Trophoblast cell (in vitro differentiated cells and primary cell): Measurements from ENCODE around the gene XIRP1.
A peak's percentile ranks its signal among the peaks of the same experiment; 100 is the strongest.

ENCODE experiments used
- DNase-seq, 2 donors: peaks; one replicate each; pipeline ENCODE4 v3.0.0-alpha.2; 2016
- H2AFZ ChIP-seq: 2 replicates; pipeline ENCODE4 v1.6.1; 2013; ENCODE audit warnings: low read length, moderate library complexity, mild to moderate bottlenecking; ENCODE audit not compliant: insufficient read depth, poor library complexity
- H2AK5ac ChIP-seq: 2 replicates; pipeline ENCODE4 v1.6.1; 2013; ENCODE audit warnings: mild to moderate bottlenecking, low read length
- H2BK120ac ChIP-seq: 2 replicates; pipeline ENCODE4 v1.6.1; 2013; ENCODE audit warnings: low read length, mild to moderate bottlenecking, moderate library complexity; ENCODE audit not compliant: insufficient read depth, poor library complexity
- H2BK12ac ChIP-seq: 2 replicates; pipeline ENCODE4 v1.6.1; 2013; ENCODE audit warnings: mild to moderate bottlenecking, low read length, moderate library complexity
- H2BK5ac ChIP-seq: 2 replicates; pipeline ENCODE4 v1.6.1; 2013; ENCODE audit warnings: low read length, low read depth, moderate library complexity, mild to moderate bottlenecking; ENCODE audit not compliant: poor library complexity
- H3K14ac ChIP-seq: 2 replicates; pipeline ENCODE4 v1.6.1; 2013; ENCODE audit warnings: mild to moderate bottlenecking, low read length
- H3K18ac ChIP-seq: 2 replicates; pipeline ENCODE4 v1.6.1; 2013; ENCODE audit warnings: mild to moderate bottlenecking, low read length
- H3K23ac ChIP-seq: 2 replicates; pipeline ENCODE4 v1.6.1; 2013; ENCODE audit warnings: low read length
- H3K27ac ChIP-seq: 2 replicates; pipeline ENCODE4 v1.5.1; 2013; ENCODE audit warnings: low read depth, mild to moderate bottlenecking, inconsistent platforms, low read length, moderate library complexity
- H3K27me3 ChIP-seq: 2 replicates; pipeline ENCODE4 v1.6.1; 2013; ENCODE audit warnings: inconsistent platforms, mild to moderate bottlenecking, low read length, moderate library complexity; ENCODE audit not compliant: insufficient read depth
- H3K36me3 ChIP-seq, 2 experiments: 1 replicate in 1 of 2; 2 replicates in 1 of 2; pipeline ENCODE4 v1.6.1; 2013; ENCODE audit warnings: low read length in 2 of 2, mild to moderate bottlenecking in 2 of 2, moderate library complexity in 1 of 2; ENCODE audit not compliant: insufficient read depth in 2 of 2, control insufficient read depth in 1 of 2
- H3K4ac ChIP-seq: 2 replicates; pipeline ENCODE4 v1.6.1; 2013; ENCODE audit warnings: low read depth, mild to moderate bottlenecking, low read length, moderate library complexity
- H3K4me1 ChIP-seq, 2 experiments: 1 replicate in 1 of 2; 2 replicates in 1 of 2; pipeline ENCODE4 v1.6.1; 2013; ENCODE audit warnings: low read length in 2 of 2, mild to moderate bottlenecking in 2 of 2, moderate library complexity in 1 of 2; ENCODE audit not compliant: insufficient read depth in 2 of 2, control insufficient read depth in 1 of 2
- H3K4me2 ChIP-seq: 2 replicates; pipeline ENCODE4 v1.6.1; 2013; ENCODE audit warnings: inconsistent platforms, mild to moderate bottlenecking, low read length, moderate library complexity
- H3K4me3 ChIP-seq: 2 replicates; pipeline ENCODE4 v1.5.1; 2013; ENCODE audit warnings: mild to moderate bottlenecking, low read depth, low read length, inconsistent platforms
- H3K79me1 ChIP-seq: one replicate; pipeline ENCODE4 v1.6.1; 2013; ENCODE audit warnings: low read length
- H3K79me2 ChIP-seq: 2 replicates; pipeline ENCODE4 v1.6.1; 2013; ENCODE audit warnings: low read length, mild to moderate bottlenecking; ENCODE audit not compliant: control insufficient read depth, insufficient read depth, poor library complexity
- H3K9ac ChIP-seq: 2 replicates; pipeline ENCODE4 v1.6.1; 2013; ENCODE audit warnings: mild to moderate bottlenecking, low read length
- H3K9me3 ChIP-seq: 2 replicates; pipeline ENCODE4 v1.6.1; 2013; ENCODE audit warnings: low read depth, mild to moderate bottlenecking, control low read depth, inconsistent platforms, low read length; ENCODE audit not compliant: insufficient read depth
- H4K12ac ChIP-seq: 2 replicates; pipeline ENCODE4 v1.6.1; 2013; ENCODE audit warnings: low read depth, mild to moderate bottlenecking, low read length, moderate library complexity
- H4K8ac ChIP-seq: 2 replicates; pipeline ENCODE4 v1.6.1; 2013; ENCODE audit warnings: low read depth, mild to moderate bottlenecking, low read length, moderate library complexity
- H4K91ac ChIP-seq: one replicate; pipeline ENCODE4 v1.6.1; 2013; ENCODE audit warnings: low read depth, mild to moderate bottlenecking, low read length, moderate library complexity
- WGBS: extraction: QIAGEN DNeasy Blood & Tissue Kit; methylation state at CpG from one replicate; pipeline ENCODE4 v1.1.7; 2013; ENCODE audit warnings: missing lambda C conversion rate; ENCODE audit not compliant: insufficient read length, insufficient coverage; ENCODE audit errors: extremely low coverage; 5-methylcytosine and 5-hydroxymethylcytosine counted together

XIRP1 gene

GRCh38 chr3:39191111-39191510 is 1.3 kb downstream of the XIRP1 start:
- H2AK5ac ChIP-seq, result peak overlapping the region; percentile 28
- no peak overlapping the region for H3K9ac ChIP-seq
- H4K8ac ChIP-seq, result no peak overlapping the region
- H3K4me3 ChIP-seq, result no peak overlapping the region
- H3K4me2 ChIP-seq, result peak overlapping the region; percentile 15
- no CpG with 5 or more reads among the region's 1 CpG for WGBS
- peaks cover 2% of the 10 kb centered on the region for H3K9me3 ChIP-seq
- peak overlapping the region; percentile 33 for H3K14ac ChIP-seq
- H3K4me1 ChIP-seq, result peaks cover 30 to 34% of the 10 kb centered on the region in 2 experiments
- peak overlapping the region; percentile 47 for H3K27ac ChIP-seq
- H3K36me3 ChIP-seq, result no peaks in the 10 kb centered on the region
- DNase-seq, result no peak
- H4K12ac ChIP-seq, result no peak overlapping the region
- peak overlapping the region; percentile 74 for H4K91ac ChIP-seq
- H2BK12ac ChIP-seq, result peak overlapping the region; percentile 29
- no peaks in the 10 kb centered on the region for H3K79me2 ChIP-seq
- no peaks in the 10 kb centered on the region for H3K27me3 ChIP-seq
- no peak overlapping the region for H3K4ac ChIP-seq
- peaks cover 7% of the 10 kb centered on the region for H3K79me1 ChIP-seq
- H3K23ac ChIP-seq, result no peak overlapping the region
- H2AFZ ChIP-seq, result no peak overlapping the region
- peak overlapping the region; percentile 76 for H3K18ac ChIP-seq
- H2BK5ac ChIP-seq, result peak overlapping the region; percentile 43
- H2BK120ac ChIP-seq, result peak overlapping the region; percentile 63

- Histone ChIP-seq H3K79me1 (peaks cover 7% of the 10 kb centered on the region), H4K8ac (no peak overlapping the region), H2BK5ac (peak overlapping the region; percentile 43), H3K9ac (no peak overlapping the region), H3K4ac (no peak overlapping the region), H3K36me3 (no peaks in the 10 kb centered on the region), H4K91ac (peak overlapping the region; percentile 60), H2BK120ac (peak overlapping the region; percentile 63), H3K4me2 (peak overlapping the region; percentile 15), H3K9me3 (peaks cover 2% of the 10 kb centered on the region), H3K27me3 (no peaks in the 10 kb centered on the region), H3K23ac (no peak overlapping the region), H3K27ac (peak overlapping the region; percentile 47), H3K79me2 (no peaks in the 10 kb centered on the region), H2AFZ (no peak overlapping the region), H3K14ac (peak overlapping the region; percentile 33), H3K18ac (no peak overlapping the region), H2BK12ac (peak overlapping the region; percentile 27), H3K4me3 (no peak overlapping the region), H4K12ac (no peak overlapping the region), H2AK5ac (peak overlapping the region; percentile 28), H3K4me1 (peaks cover 30 to 34% of the 10 kb centered on the region in 2 experiments)
- no CpG with 5 or more reads among the region's 7 CpGs for whole genome bisulfite sequencing
- DNase-seq, result no peak
Measured at GRCh38 chr3:39190281-39191025, 1.9 kb downstream of the XIRP1 start.

- H3K9ac ChIP-seq, result no peak overlapping the region
- no peaks in the 10 kb centered on the region for H3K27me3 ChIP-seq
- no peak overlapping the region for H3K4ac ChIP-seq
- H3K18ac ChIP-seq, result no peak overlapping the region
- H3K79me2 ChIP-seq, result no peaks in the 10 kb centered on the region
- H3K14ac ChIP-seq, result no peak overlapping the region
- no peak overlapping the region for H4K12ac ChIP-seq
- DNase-seq, result peak; percentile 54 to 82
- H2BK120ac ChIP-seq, result no peak overlapping the region
- no peak overlapping the region for H2BK5ac ChIP-seq
- H2BK12ac ChIP-seq, result no peak overlapping the region
- no CpG with 5 or more reads among the region's 5 CpGs for WGBS
- H3K23ac ChIP-seq, result no peak overlapping the region
- peaks cover 7% of the 10 kb centered on the region for H3K79me1 ChIP-seq
- H3K4me2 ChIP-seq, result no peak overlapping the region
- H4K91ac ChIP-seq, result no peak overlapping the region
- H3K36me3 ChIP-seq, result no peaks in the 10 kb centered on the region
- no peak overlapping the region for H3K4me3 ChIP-seq
- H3K27ac ChIP-seq, result no peak overlapping the region
- no peak overlapping the region for H4K8ac ChIP-seq
- H3K4me1 ChIP-seq, result peaks cover 30 to 34% of the 10 kb centered on the region in 2 experiments
- no peak overlapping the region for H2AK5ac ChIP-seq
- no peak overlapping the region for H2AFZ ChIP-seq
- peaks cover 2% of the 10 kb centered on the region for H3K9me3 ChIP-seq
Measured at GRCh38 chr3:39189959-39190269, 2.5 kb downstream of the XIRP1 start.

GRCh38 chr3:39189150-39189958 is 3.0 kb downstream of the XIRP1 start:
- no peak overlapping the region for H3K18ac ChIP-seq
- no peak overlapping the region for H3K27ac ChIP-seq
- H2BK5ac ChIP-seq, result no peak overlapping the region
- H3K79me2 ChIP-seq, result no peaks in the 10 kb centered on the region
- peaks cover 30 to 34% of the 10 kb centered on the region in 2 experiments for H3K4me1 ChIP-seq
- no peak overlapping the region for H3K4ac ChIP-seq
- no peak overlapping the region for H2AFZ ChIP-seq
- no peak overlapping the region for H2BK120ac ChIP-seq
- H4K8ac ChIP-seq, result no peak overlapping the region
- no CpG with 5 or more reads among the region's 15 CpGs for WGBS
- H2AK5ac ChIP-seq, result peak overlapping the region; percentile 63
- peak overlapping the region; percentile 23 for H2BK12ac ChIP-seq
- H4K12ac ChIP-seq, result no peak overlapping the region
- peaks cover 7% of the 10 kb centered on the region for H3K79me1 ChIP-seq
- H3K9ac ChIP-seq, result no peak overlapping the region
- H4K91ac ChIP-seq, result peak overlapping the region; percentile 11
- no peaks in the 10 kb centered on the region for H3K27me3 ChIP-seq
- no peak overlapping the region for H3K4me2 ChIP-seq
- H3K14ac ChIP-seq, result no peak overlapping the region
- H3K36me3 ChIP-seq, result no peaks in the 10 kb centered on the region
- H3K9me3 ChIP-seq, result peaks cover 2% of the 10 kb centered on the region
- H3K4me3 ChIP-seq, result no peak overlapping the region
- no peak for DNase-seq
- H3K23ac ChIP-seq, result no peak overlapping the region
